Stimulated activated CD4-positive, alpha-beta T cell treated with anti-CD3 and anti-CD28 coated beads, TNF-alpha, amount 100 ng/mL, for 48 hours (primary cell): ENCODE data around the gene C4orf36.

Experiments used
- DNase-seq, 3 donors: peaks; one replicate each; pipeline ENCODE4 v3.0.0-alpha.2; 2020; ENCODE audit warnings: low read depth in 3 of 3

Gene C4orf36

GRCh38 chr4:86857341-86858052 is 34.7 kb downstream of the C4orf36 start:
- no peak for DNase-seq

GRCh38 chr4:86856896-86857295 is 35.3 kb downstream of the C4orf36 start:
- DNase-seq: no peak

- no peak for DNase-seq
These were observed 36.6 kb downstream of the C4orf36 start for GRCh38 chr4:86855572-86855971.

- no peak for DNase-seq
These were observed 39.0 kb downstream of the C4orf36 start for GRCh38 chr4:86853209-86853608.

GRCh38 chr4:86848732-86849619 is 43.2 kb downstream of the C4orf36 start, which contains the start of gene SLC10A6:
Gene SLC10A6, minus strand, starts transcription at chr4:86849384. Its CDS starts 269 bp downstream, at chr4:86849115.
- DNase-seq: no peak

- DNase-seq: no peak
These were observed 44.1 kb downstream of the C4orf36 start for GRCh38 chr4:86848136-86848535.

GRCh38 chr4:86847571-86847970 is 44.7 kb downstream of the C4orf36 start:
- no peak for DNase-seq

GRCh38 chr4:86846921-86847320 is 45.3 kb downstream of the C4orf36 start:
- DNase-seq: no peak

GRCh38 chr4:86845593-86845992 is 46.6 kb downstream of the C4orf36 start:
- DNase-seq: no peak

GRCh38 chr4:86841309-86841708 is 50.9 kb downstream of the C4orf36 start:
- DNase-seq: no peak

- DNase-seq: no peak
These were observed 51.4 kb downstream of the C4orf36 start for GRCh38 chr4:86840858-86841257.

GRCh38 chr4:86837691-86838503 is 54.3 kb downstream of the C4orf36 start:
- no peak for DNase-seq

- no peak for DNase-seq
These were observed 56.5 kb downstream of the C4orf36 start for GRCh38 chr4:86835677-86836076.

- no peak for DNase-seq
These were observed 57.3 kb downstream of the C4orf36 start for GRCh38 chr4:86834901-86835300.

GRCh38 chr4:86833615-86834014 is 58.6 kb downstream of the C4orf36 start:
- no peak for DNase-seq

- no peak for DNase-seq
These were observed 60.7 kb downstream of the C4orf36 start for GRCh38 chr4:86831262-86832130.
